ENCODE data around the gene ADISSP.

DNA sequence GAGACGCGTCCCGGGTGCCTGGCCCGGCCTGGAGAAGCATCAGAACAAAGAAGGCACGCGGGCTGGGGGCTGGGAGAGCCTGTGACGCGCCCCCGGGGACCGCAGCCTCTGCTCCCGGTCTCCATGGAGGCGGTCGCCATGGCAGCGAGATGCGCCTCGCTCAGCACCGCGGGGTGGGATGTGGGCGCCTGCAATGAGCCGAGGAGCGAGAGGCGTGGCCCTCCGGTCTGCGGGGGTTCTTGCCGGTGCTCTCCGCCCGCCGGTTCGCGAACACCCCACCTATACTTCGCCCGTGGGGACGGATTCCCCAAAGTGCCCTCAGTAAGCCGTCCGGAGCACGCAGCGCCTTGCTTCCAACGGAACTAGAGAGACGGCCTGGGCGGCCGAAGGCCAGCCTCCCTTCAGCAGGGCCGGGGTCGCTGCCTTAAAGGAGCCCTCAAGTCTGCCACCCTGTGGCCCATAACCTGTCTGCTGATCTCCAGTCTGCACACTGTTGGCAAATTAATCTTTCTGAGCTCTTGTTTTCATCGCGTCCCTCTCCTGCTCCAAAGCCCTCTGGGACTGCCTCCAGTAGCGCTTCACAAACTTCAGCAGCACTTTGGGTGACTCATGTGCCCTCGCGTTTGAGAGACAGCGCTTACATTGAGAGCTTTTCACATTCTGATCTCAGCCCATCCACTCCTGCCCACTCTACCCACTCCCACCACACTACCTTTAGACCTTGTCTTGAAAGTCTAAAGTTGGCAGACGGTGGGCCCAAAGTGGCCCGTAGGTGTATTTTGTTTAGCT, 983 bp upstream of the ADISSP start:
- TF ChIP-seq CTCF (IDR thresholded peaks at IDR 0.05; ENCODE audit: low read depth, low read length, poor library complexity, severe bottlenecking) (peak; percentile 74), EZH2phosphoT487 (IDR thresholded peaks at IDR 0.05; ENCODE audit: borderline replicate concordance, low read length) (no peak)

All from DOHH2 (cell line).